GDM1 (cell line): Measurements from ENCODE around the gene CLCF1.

Experiments
- DNase-seq: peaks from one replicate; lab custom pipeline; 2025; lab: John Stamatoyannopoulos, UW

CLCF1 gene

DNA sequence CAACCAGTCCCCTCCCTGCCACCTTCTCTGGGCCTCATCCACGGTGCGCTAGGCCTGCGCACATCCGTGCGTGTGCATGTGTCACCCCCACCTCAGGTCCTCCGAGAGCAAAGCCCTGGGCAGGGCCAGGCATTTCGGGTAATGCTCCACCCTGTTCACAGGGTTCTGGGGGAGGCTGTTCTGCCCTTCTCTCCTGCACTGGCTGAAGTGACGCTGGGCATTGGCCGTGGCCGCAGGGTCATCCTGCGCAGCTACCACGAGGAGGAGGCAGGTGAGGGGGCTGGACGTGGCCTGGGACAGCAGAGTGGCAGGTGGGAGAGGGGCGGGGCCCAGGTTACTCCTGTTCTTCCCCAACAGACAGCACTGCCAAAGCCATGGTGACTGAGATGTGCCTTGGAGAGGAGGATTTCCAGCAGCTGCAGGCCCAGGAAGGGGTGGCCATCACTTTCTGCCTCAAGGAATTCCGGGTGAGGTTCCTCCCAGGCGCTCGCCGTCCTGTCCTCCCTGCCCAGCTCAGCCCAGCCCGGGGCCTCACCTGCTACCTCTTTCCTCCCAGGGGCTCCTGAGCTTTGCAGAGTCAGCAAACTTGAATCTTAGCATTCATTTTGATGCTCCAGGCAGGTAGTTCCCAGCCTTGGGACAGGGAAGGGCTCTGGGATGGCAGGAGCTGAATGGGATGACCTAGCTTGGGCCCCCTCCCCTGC, 22.3 kb upstream of the CLCF1 start:
- no peak for DNase-seq

DNA sequence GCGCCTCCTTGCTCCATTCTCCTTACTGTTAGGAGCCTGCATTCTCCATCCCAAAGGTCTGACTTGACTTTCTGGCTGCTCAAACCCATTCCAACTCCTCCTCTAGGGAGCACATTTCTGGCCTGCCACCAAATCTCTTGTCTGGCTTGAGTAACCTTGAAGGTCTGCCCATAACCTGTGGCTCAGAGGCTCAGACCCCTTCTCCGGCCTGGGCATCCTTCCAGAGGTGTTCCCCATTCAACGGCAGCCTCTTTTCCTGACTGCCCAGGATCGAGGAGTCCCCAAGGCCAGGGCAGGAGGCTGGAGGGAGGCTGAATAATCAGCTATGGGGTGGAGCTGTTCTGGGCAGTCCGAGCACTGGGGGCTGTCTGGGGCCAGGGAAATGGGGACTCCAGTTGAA, 20.6 kb upstream of the CLCF1 start:
- no peak for DNase-seq

DNA sequence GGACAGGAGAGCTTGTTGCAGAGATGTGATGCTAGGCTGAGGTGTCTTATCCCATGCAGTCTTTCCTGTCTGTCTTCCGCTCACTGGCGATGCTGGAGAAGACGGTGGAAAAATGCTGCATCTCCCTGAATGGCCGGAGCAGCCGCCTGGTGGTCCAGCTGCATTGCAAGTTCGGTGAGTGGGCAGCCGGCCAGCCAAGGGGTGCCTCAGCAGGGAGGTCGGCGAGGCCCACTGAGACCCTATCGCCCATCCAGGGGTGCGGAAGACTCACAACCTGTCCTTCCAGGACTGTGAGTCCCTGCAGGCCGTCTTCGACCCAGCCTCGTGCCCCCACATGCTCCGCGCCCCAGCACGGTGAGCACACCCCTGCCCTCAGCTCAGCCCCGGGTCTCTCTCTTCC, 20.0 kb upstream of the CLCF1 start:
- DNase-seq = no peak

DNA sequence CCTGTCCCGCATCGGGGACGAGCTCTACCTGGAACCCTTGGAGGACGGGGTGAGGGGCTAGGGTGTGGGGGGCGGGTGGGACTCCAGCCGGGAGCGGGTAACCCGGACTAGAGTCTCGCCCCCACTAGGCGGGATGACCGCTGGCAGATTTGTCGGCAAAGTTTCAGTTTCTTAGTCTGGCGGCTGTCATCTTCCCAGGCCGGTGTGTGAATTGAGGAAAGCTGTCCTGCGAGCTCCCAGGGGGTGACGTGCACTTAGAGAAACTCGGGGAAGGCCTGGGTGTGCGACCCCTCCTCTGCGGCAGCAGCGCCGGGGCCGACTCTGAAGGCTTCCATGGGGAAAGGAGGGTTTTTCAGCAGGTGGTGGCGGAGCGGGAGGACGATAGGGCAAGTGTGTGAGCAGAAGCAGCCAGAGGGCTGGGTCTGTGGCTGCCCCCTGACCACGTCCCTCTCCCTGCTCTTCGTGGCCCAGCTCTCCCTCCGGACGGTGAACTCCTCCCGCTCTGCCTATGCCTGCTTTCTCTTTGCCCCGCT, 18.9 kb upstream of the CLCF1 start:
- DNase-seq = no peak

- DNase-seq = peak; percentile 90
Observed at GRCh38 chr11:67391304-67392182, 18.1 kb upstream of the CLCF1 start, which contains the start of gene RAD9A. TSS of gene RAD9A (plus strand) at chr11:67391986. CDS start at chr11:67392045, 59 bp downstream.

DNA sequence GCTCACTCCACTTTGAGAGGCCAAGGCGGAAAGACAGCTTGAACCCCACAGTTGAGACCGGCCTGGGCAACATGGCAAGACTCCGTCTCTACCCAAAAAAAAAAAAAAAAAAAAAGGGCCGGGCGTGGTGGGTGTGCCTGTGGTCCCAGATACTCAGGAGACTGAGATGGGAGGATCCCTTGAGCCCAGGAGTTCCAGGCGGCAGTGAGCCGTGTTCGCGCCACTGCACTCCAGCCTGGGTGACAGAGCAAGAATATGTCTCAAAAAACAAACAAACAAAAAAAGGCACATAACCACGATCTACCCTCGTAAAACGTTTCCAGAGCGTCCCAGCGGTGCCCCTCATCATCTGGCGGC, 17.5 kb upstream of the CLCF1 start:
- DNase-seq = no peak

GRCh38 chr11:67389477-67389876, 16.1 kb upstream of the CLCF1 start:
- peak; percentile 27 for DNase-seq

DNA sequence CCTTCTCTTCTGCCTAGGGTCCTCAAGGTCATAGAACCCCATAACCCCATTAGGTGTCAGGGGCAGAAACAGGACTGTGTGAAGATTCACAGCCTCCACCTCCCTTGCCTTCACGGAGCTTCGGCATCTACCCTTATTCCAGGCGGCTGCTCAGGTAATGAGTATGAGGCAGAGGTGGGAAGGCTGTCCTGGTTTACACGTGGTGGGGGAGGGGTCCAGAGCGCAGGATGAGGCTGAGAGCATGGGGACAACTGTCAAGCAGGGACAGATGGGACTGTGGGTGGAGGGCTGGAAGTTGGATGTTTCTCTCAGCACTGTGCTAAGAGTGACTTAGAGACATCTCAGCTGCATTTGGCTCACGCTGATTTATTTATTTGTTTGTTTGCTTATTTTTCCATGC, 14.1 kb upstream of the CLCF1 start:
- DNase-seq = no peak

GRCh38 chr11:67387069-67387468, 13.7 kb upstream of the CLCF1 start:
- peak; percentile 31 for DNase-seq

DNA sequence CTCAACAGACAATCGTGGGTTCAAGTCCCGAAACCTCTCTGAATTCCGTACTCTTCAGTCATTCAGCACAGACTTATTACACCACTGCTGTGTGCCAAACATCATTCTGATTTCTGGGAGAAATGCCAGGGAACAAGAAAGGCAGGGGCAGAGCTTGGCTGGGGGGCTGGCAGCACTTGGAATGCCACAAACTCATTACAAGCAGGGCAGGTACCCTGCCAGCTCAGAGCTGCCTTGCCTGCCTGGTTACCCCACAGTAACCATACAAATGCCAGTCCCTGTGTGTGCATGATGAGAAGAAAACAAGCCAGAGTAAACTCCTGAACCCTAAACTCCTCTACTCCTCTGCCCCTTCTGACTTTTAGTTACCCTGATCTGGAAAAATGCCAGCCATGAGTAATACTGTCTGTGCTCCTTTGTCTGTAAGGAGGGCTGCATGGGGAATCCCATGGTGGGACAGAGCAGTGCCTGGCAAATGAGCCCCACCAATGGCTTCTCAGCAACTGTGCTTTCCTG, 11.5 kb upstream of the CLCF1 start:
- no peak for DNase-seq

GRCh38 chr11:67382276-67383136, 9.1 kb upstream of the CLCF1 start:
- DNase-seq = peak; percentile 77

DNA sequence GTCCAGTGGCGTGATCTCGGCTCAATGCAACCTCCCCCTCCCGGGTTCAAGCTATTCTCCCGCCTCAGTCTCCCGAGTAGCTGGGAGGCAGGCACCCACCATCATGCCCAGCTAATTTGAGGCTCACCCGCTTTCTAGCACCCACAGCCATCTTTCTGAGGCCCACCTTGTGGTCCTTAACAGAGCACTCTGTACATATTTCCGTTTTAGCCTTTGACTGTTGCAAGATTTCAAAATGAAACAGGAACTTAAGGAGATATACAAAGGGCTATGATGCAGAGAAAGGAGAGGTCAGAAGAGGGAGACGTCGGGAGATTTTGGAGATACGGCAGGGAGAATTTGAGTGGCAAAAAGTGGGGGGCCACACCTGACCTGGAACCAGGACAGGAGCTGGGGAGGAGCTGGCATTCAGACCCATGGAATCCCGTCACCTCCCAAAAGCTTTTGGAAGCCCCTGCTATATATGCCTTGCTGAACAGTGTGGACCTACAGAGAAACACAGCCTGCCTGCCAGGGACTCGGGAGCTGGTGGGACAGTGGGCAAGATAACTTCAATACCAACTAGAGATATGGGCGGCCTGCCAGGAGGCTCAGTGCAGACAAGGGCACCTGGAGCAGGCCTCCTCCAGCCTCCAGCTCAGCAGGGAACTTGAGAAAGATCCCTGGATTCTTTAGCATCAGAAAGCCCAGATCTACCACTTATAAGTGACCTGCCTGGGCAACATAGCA, 8.0 kb upstream of the CLCF1 start:
- no peak for DNase-seq

GRCh38 chr11:67379061-67380058, 6.0 kb upstream of the CLCF1 start:
- no peak for DNase-seq

DNA sequence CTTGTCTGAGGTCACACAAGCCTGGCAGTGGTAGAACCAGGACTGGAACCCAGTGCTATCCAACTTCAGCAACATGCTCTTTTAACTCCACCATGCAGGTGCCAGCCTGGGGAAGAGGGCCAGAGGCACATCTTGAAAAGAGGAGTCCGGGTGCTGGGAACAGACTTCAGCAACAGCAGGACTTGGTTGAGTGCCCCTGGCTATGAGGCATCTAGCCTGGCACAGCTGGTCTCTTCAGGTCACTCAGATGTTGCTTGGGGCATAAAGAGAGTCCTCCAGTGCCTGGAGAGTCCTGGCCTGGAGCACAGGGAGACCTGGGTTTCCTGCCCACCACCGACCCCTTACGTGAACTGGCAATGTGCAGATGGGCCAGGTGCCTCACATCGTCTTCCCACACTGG, 5.1 kb upstream of the CLCF1 start:
- no peak for DNase-seq

GRCh38 chr11:67376873-67377808, 3.7 kb upstream of the CLCF1 start:
- DNase-seq = no peak

DNA sequence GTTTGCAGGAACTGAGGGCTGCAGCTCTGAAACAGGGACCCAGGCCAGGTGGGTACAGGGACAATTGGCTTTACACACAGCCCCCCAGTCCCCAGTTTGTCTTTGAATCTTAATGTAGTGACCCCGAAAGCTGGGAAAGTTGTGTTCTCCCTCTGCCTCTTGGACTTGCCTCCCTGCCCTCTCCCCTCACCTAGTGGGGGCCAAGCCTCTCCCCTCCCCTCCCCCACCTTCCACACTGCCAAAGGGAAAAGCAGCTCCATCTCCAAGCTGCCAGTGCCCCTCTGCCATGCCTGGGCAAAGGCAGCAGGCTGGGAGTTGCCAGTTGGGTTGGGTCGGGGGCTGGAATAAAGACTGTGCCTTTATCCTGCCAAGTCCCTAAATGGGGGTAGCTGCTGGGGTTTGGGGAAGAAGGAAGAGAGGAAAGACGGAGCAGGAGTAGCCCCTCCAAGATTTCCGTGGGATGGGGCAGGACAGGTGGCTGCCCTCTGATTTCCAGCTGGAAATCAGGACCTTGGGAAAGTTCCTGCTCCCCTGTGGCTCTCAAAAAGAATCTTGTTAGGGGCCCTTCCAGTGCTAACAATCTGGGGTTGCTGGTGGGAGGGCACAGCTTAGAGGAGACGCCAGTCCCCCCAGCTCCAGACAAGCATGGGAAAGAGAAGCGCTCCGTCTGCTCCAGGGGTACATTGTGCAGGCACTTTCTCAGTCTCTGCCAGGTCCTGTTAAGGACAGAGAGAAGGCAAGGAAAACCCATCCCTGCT, 2.8 kb upstream of the CLCF1 start:
- no peak for DNase-seq

DNA sequence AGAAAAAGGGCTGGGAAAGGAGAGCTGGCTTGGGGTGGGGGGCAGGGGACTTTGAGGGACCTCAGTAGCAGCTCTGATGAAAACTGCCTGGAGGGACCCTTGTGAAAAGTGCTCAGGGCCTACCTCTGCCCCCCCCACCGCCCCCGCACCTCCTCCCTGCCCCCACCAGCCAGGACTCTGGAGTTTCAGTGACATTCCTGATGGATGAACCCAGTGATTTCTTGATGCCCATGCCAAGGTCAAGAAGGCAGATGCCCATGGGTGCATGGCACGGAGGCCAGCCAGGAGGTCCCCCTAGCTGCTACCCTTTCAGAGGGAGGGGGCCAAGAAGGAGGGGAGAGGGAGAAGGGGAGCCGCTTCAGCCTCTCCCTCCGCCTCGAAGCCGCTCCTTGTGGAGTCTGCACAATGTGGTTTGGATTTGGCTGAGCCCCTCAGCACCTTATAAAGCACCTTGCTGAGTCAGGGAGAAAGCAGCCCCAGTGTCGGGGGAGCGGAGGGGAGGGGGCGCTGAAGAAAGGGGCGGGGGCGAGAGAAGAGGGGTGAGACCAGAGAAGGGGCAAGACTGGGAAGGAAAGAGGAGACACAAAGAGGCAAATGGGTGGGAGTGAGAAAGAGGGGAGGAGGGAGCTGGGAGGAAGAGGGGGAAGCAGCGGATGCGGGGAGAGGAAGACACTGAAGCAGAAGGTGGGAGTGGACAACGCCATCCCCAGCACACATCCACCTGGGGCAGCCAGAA, 2.1 kb upstream of the CLCF1 start:
- no peak for DNase-seq
